ENCODE results near the gene PTH1R.

Gene PTH1R

DNA sequence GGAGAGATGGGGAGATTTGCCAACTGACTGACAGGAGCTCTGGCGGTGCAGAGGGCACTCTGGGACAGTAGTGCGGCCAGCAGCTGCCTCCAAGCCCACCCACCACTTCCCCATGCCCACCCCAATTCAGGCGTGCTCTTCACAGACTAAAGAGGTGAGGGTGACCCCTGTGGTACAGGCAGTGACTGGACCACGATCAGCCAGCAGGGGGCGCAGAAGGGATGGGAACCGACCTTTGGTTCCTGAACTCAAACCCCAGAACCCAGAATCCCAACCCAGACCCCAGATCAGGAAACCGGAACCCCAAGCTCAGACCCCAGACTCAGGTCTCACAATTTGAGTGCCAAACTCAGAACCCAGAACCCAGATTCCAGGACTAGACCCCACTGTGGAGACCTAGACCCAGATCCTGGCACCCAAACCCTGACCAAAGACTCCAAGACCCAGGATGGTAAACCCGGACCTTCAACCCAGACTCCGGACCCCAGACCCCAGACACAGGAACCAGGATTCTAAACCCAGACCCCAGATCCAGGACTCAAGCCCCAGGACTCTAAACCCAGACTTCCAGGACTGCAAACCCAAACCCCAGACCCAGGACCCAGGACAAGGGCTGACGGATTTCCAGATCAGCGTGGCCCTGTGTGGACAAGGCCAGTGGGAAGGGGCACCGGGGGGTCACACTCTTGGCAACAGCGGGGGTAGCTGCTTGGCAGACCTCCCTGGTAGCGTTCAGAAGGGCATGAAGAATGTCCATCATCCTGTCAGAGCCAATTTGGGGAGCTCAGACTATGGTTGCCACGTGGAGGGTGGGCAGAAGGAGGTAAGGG is 10.6 kb upstream of the PTH1R start:
- H3K27me3 ChIP-seq (ENCODE audit: low read depth, low read length): no peaks in the 10 kb centered on the region
- H3K9me3 ChIP-seq (ENCODE audit: control insufficient read depth in 1 of 2, low read length in 2 of 2): no peaks in the 10 kb centered on the region
- H3K27ac ChIP-seq (ENCODE audit: low read length): no peak overlapping the region
- H3K36me3 ChIP-seq (ENCODE audit: control insufficient read depth in 1 of 2, insufficient read depth in 2 of 2, low read length in 2 of 2): no peaks in the 10 kb centered on the region
- peaks cover 5 to 15% of the 10 kb centered on the region in 2 donors for H3K4me1 ChIP-seq (ENCODE audit: control insufficient read depth in 1 of 2, insufficient read depth in 2 of 2, low read length in 2 of 2)
- no peak overlapping the region for H3K4me3 ChIP-seq (ENCODE audit: low read depth in 1 of 2, low read length in 2 of 2)

DNA sequence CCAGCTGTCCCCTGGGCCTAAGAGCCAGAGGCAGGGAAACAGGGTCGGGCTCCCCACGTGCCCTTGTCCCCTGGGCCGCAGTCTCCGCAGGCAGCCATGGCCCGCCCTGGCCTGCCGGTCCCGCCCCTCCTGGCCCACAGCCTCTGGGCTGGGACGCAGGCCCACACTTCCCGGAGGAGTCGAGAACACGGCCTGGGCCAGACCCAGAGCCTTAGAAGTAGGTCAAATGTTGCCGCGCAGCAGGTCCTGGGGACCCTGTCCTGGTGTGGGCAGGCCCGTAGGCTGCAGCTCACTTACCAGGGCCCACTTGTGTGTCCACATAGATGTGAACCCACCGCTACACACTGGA is 10.0 kb upstream of the PTH1R start:
- H3K27me3 ChIP-seq (ENCODE audit: low read depth, low read length): no peaks in the 10 kb centered on the region
- H3K36me3 ChIP-seq (ENCODE audit: control insufficient read depth in 1 of 2, insufficient read depth in 2 of 2, low read length in 2 of 2): no peaks in the 10 kb centered on the region
- no peak overlapping the region for H3K27ac ChIP-seq (ENCODE audit: low read length)
- H3K4me3 ChIP-seq (ENCODE audit: low read depth in 1 of 2, low read length in 2 of 2): no peak overlapping the region
- H3K9me3 ChIP-seq (ENCODE audit: control insufficient read depth in 1 of 2, low read length in 2 of 2): no peaks in the 10 kb centered on the region
- peaks cover 5 to 15% of the 10 kb centered on the region in 2 donors for H3K4me1 ChIP-seq (ENCODE audit: control insufficient read depth in 1 of 2, insufficient read depth in 2 of 2, low read length in 2 of 2)

DNA sequence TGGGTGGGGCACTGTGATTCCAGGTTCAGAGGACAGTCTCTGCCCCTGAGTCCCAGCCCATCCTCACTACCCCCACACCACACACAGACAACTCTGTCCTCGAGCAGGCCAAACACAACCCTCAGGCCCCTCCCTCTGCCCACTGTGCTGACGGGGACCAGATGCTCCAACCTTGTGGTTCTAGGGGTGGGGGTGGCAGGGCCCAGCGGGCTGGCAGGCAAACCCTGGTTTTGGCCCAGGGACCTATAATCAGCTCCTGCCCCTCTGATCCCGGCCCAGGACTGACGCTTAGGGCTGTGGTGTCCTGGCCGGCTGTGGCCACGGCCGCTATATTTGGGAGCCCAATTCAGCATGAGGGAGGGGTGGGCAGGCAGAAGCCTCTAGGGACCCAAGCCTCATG is 9.2 kb upstream of the PTH1R start:
- peaks cover 5 to 16% of the 10 kb centered on the region in 2 donors for H3K4me1 ChIP-seq (ENCODE audit: control insufficient read depth in 1 of 2, insufficient read depth in 2 of 2, low read length in 2 of 2)
- H3K27ac ChIP-seq (ENCODE audit: low read length): no peak overlapping the region
- no peaks in the 10 kb centered on the region for H3K27me3 ChIP-seq (ENCODE audit: low read depth, low read length)
- H3K36me3 ChIP-seq (ENCODE audit: control insufficient read depth in 1 of 2, insufficient read depth in 2 of 2, low read length in 2 of 2): no peaks in the 10 kb centered on the region
- no peak overlapping the region for H3K4me3 ChIP-seq (ENCODE audit: low read depth in 1 of 2, low read length in 2 of 2)
- no peaks in the 10 kb centered on the region for H3K9me3 ChIP-seq (ENCODE audit: control insufficient read depth in 1 of 2, low read length in 2 of 2)

DNA sequence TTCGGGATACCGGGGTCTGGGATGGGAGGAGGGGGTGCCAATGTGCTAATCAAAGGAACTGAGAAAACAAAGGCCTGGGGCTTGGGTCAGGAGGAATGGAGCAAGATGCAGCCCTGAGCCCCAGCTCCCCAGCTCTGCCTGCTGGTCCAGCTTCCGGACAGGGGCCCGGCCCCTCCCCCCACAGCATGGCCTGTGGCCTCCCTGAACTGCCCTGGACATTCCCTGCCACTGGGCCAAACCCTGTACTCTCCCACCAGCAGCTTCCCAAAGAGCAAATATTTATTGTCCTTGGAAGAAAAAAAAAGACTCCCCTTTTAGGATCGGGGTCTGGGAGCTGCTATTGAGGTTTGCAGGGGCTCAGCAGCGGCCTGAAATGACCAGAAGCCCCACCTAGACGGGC is 8.6 kb upstream of the PTH1R start:
- H3K9me3 ChIP-seq (ENCODE audit: control insufficient read depth in 1 of 2, low read length in 2 of 2): no peaks in the 10 kb centered on the region
- H3K36me3 ChIP-seq (ENCODE audit: control insufficient read depth in 1 of 2, insufficient read depth in 2 of 2, low read length in 2 of 2): no peaks in the 10 kb centered on the region
- peaks cover 5 to 22% of the 10 kb centered on the region in 2 donors for H3K4me1 ChIP-seq (ENCODE audit: control insufficient read depth in 1 of 2, insufficient read depth in 2 of 2, low read length in 2 of 2)
- no peak overlapping the region for H3K4me3 ChIP-seq (ENCODE audit: low read depth in 1 of 2, low read length in 2 of 2)
- no peak overlapping the region for H3K27ac ChIP-seq (ENCODE audit: low read length)
- no peaks in the 10 kb centered on the region for H3K27me3 ChIP-seq (ENCODE audit: low read depth, low read length)

DNA sequence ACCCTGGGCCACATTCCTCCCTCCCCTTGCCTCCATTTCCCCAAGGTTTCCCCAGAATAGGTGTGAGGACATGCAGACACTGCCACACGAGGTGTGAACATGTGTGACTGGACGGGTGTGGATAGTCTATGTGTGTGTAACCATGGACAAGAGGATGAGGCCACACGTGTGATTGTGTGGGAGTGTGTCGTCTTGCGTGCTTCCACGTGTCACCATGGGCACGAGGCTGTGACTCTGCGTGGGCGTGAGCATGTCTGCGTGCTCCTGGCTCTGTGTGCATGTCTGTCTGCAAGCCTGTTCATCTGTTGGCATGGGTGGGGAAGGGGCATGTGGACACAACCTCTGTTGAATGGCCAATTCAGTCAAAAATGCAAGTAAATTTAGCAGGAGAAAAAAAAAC is 8.1 kb upstream of the PTH1R start:
- no peaks in the 10 kb centered on the region for H3K9me3 ChIP-seq (ENCODE audit: control insufficient read depth in 1 of 2, low read length in 2 of 2)
- peaks cover 5 to 27% of the 10 kb centered on the region in 2 donors for H3K4me1 ChIP-seq (ENCODE audit: control insufficient read depth in 1 of 2, insufficient read depth in 2 of 2, low read length in 2 of 2)
- no peak overlapping the region for H3K4me3 ChIP-seq (ENCODE audit: low read depth in 1 of 2, low read length in 2 of 2)
- no peaks in the 10 kb centered on the region for H3K27me3 ChIP-seq (ENCODE audit: low read depth, low read length)
- no peak overlapping the region for H3K27ac ChIP-seq (ENCODE audit: low read length)
- no peaks in the 10 kb centered on the region for H3K36me3 ChIP-seq (ENCODE audit: control insufficient read depth in 1 of 2, insufficient read depth in 2 of 2, low read length in 2 of 2)

DNA sequence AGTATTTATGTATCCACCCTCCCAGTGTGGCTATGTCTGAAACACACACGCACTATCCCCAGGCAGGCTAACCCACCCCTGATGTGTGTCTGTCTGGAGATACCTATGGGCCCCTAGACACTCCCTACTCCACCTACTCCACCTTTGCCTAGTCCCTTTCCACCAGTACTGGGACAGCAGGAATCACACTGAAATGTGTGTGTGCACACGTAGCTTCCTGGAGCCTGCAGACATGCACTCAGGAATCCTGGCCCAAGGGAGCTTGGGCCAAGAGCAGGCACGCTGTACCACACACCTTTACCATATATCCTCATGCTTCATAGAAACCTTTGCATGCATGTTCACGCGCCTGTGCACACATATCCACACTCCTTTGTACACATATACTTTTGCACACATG is 6.9 kb upstream of the PTH1R start:
- Histone ChIP-seq H3K27me3 (ENCODE audit: low read depth, low read length) (no peaks in the 10 kb centered on the region), H3K36me3 (ENCODE audit: control insufficient read depth in 1 of 2, insufficient read depth in 2 of 2, low read length in 2 of 2) (no peaks in the 10 kb centered on the region), H3K27ac (ENCODE audit: low read length) (no peak overlapping the region), H3K9me3 (ENCODE audit: control insufficient read depth in 1 of 2, low read length in 2 of 2) (no peaks in the 10 kb centered on the region), H3K4me1 (ENCODE audit: control insufficient read depth in 1 of 2, insufficient read depth in 2 of 2, low read length in 2 of 2) (peaks cover 5 to 30% of the 10 kb centered on the region in 2 donors), H3K4me3 (ENCODE audit: low read depth in 1 of 2, low read length in 2 of 2) (no peak overlapping the region)

DNA sequence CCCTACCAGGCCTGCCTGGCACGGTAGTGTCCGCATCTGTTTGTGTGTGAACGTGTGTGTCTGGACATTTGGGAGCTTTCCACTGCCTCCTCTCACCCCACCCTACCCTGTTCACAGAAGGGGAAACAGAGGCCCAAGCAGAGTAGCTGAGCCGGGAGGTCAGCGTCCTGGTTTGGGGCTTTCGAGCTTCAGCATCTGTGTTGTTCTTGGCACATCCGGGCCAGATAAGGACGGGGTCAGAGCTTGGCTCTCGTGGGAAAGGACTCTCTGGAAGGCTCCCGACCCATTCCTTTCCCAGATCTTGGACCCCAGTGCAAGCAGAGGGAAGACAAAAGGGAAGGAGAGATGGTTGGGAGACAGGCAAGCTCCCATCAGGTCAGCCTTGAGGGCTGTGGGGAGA is 6.3 kb upstream of the PTH1R start:
- peaks cover 5 to 30% of the 10 kb centered on the region in 2 donors for H3K4me1 ChIP-seq (ENCODE audit: control insufficient read depth in 1 of 2, insufficient read depth in 2 of 2, low read length in 2 of 2)
- no peaks in the 10 kb centered on the region for H3K27me3 ChIP-seq (ENCODE audit: low read depth, low read length)

DNA sequence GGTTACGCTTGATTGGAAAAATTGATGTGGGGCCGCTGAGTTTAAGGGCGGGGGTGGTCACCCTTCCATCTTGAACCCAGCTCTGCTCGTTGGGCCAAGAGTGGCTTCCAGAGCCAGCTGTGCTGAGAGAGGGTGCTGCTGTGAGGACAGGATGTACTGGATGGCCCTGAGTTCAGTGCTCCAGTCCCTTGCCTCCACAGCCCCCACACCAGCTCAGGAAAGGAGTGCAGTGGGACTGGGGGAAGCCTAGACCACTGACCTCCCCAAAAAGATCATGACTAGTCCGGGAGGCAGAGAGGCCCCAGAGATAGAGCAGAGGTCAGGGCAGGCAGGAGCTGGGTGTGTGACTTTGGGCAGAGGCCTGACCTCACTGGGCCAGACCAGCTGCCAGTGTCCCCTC is 4.0 kb upstream of the PTH1R start:
- Histone ChIP-seq H3K27ac (ENCODE audit: low read length) (no peak overlapping the region), H3K9me3 (ENCODE audit: control insufficient read depth in 1 of 2, low read length in 2 of 2) (no peaks in the 10 kb centered on the region), H3K4me1 (ENCODE audit: control insufficient read depth in 1 of 2, insufficient read depth in 2 of 2, low read length in 2 of 2) (peaks cover 0 to 16% of the 10 kb centered on the region in 2 donors), H3K27me3 (ENCODE audit: low read depth, low read length) (no peaks in the 10 kb centered on the region), H3K4me3 (ENCODE audit: low read depth in 1 of 2, low read length in 2 of 2) (no peak overlapping the region), H3K36me3 (ENCODE audit: control insufficient read depth in 1 of 2, insufficient read depth in 2 of 2, low read length in 2 of 2) (no peaks in the 10 kb centered on the region)

More for the DNA sequence above, 6.3 kb upstream of the PTH1R start:
- Histone ChIP-seq H3K4me3 (ENCODE audit: low read depth in 1 of 2, low read length in 2 of 2) (no peak overlapping the region), H3K27ac (ENCODE audit: low read length) (no peak overlapping the region), H3K36me3 (ENCODE audit: control insufficient read depth in 1 of 2, insufficient read depth in 2 of 2, low read length in 2 of 2) (no peaks in the 10 kb centered on the region), H3K9me3 (ENCODE audit: control insufficient read depth in 1 of 2, low read length in 2 of 2) (no peaks in the 10 kb centered on the region)

DNA sequence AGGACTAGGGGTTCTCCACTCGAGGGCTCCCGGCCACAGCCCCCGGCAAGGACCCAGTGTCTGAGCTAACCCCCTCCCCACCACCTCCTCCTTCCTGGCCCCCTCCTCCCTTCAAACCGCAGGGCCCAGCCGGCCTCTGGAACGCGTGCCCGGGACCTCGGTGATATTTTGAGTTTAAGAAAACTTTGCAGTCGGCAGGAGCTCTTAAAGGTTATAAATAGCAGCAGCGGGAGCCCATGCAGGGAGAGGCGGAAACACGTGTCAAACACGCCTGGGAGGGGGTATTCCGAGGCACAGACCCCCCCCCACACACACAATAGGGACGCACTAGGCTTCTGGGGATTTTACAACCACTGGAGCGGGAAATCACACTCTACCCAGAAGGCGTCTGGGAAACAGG is 3.1 kb upstream of the PTH1R start:
- no peaks in the 10 kb centered on the region for H3K36me3 ChIP-seq (ENCODE audit: control insufficient read depth in 1 of 2, insufficient read depth in 2 of 2, low read length in 2 of 2)
- H3K9me3 ChIP-seq (ENCODE audit: control insufficient read depth in 1 of 2, low read length in 2 of 2): no peaks in the 10 kb centered on the region
- H3K4me3 ChIP-seq (ENCODE audit: low read depth in 1 of 2, low read length in 2 of 2): no peak overlapping the region
- no peaks in the 10 kb centered on the region for H3K27me3 ChIP-seq (ENCODE audit: low read depth, low read length)
- peaks cover 0 to 16% of the 10 kb centered on the region in 2 donors for H3K4me1 ChIP-seq (ENCODE audit: control insufficient read depth in 1 of 2, insufficient read depth in 2 of 2, low read length in 2 of 2)
- H3K27ac ChIP-seq (ENCODE audit: low read length): no peak overlapping the region

DNA sequence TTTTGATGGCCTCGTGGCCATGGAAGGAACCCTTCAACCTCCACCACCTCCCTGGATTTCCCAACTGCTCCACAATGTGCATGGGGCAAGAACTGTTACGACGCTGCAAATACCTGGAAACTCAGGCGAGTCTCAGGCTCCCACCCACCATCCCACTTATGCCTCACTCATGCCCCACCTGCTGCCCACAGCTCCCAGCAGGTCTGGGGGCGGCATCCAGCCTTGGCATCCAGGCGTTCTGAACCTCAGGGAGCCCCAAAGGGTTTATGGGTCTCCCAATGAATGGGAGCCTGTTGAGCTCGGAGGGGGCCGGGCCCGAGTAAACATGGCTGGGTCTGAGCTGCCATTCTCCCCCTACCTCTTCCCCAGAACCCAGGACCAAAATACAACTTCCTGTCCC is 2.0 kb upstream of the PTH1R start:
- H3K4me1 ChIP-seq (ENCODE audit: control insufficient read depth in 1 of 2, insufficient read depth in 2 of 2, low read length in 2 of 2): peaks cover 0 to 16% of the 10 kb centered on the region in 2 donors
- H3K4me3 ChIP-seq (ENCODE audit: low read depth in 1 of 2, low read length in 2 of 2): no peak overlapping the region
- peaks cover under 1% of the 10 kb centered on the region for H3K27me3 ChIP-seq (ENCODE audit: low read depth, low read length)

DNA sequence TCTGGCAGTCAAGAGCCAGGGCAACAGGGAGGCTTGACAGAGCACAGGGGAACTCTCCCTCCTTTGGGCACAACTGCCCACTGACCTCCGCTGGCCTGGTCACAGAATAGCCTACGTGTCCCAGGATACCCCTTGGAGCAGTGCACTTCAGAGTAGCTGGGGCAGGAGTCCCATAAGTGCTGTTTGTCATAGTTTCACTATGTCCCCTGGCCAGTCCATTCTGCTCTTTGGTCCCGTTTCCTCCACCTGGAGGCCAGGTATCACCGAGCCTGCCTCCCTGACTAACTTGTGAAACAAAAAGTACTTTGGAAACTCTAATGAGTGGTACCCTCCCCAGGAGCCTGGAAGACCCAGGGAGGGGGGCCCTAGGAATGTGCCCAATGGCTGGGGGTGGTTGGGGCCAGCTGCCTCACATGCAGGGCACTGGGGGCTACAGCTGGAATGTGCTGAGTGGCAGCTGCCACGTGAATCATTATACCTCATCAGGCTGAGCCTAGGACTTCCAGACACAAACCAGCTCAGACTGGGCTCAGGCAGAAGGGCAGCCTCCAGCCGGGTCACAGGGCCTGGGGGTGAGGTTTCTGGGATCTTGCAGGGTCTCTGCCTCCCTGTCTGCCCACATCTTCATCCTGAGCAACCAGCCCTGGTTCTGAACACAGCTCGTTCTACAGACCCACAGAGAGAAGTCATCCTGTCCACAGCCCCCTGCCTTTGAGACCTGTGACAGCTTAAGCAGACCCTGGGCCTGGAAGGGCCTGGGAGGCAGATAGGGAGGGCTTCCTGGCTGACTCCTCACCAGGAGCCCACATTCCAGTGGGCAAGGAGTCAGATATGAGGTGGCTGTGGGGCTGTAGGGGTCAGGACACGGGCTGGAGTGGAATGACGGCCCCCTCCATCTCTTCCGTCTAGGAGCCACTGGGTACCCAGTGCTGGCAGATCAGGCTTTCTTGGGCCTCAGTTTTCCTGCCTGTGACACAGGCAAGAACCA is 914 bp upstream of the PTH1R start:
- H3K36me3 ChIP-seq (ENCODE audit: control insufficient read depth in 1 of 2, insufficient read depth in 2 of 2, low read length in 2 of 2): no peaks in the 10 kb centered on the region
- no peak overlapping the region for H3K4me3 ChIP-seq (ENCODE audit: low read depth in 1 of 2, low read length in 2 of 2)
- H3K27ac ChIP-seq (ENCODE audit: low read length): no peak overlapping the region
- peaks cover 7% of the 10 kb centered on the region for H3K27me3 ChIP-seq (ENCODE audit: low read depth, low read length)
- H3K9me3 ChIP-seq (ENCODE audit: control insufficient read depth in 1 of 2, low read length in 2 of 2): no peaks in the 10 kb centered on the region
- H3K4me1 ChIP-seq (ENCODE audit: control insufficient read depth in 1 of 2, insufficient read depth in 2 of 2, low read length in 2 of 2): peaks cover 0 to 20% of the 10 kb centered on the region in 2 donors

More for the DNA sequence above, 2.0 kb upstream of the PTH1R start:
- H3K27ac ChIP-seq (ENCODE audit: low read length): no peak overlapping the region
- H3K9me3 ChIP-seq (ENCODE audit: control insufficient read depth in 1 of 2, low read length in 2 of 2): no peaks in the 10 kb centered on the region
- H3K36me3 ChIP-seq (ENCODE audit: control insufficient read depth in 1 of 2, insufficient read depth in 2 of 2, low read length in 2 of 2): no peaks in the 10 kb centered on the region
